Activated naive CD4-positive, alpha-beta T cell treated with anti-CD3 and anti-CD28 coated beads, Interleukin-2, amount 10 ng/mL, durations not matched to agents 7 days and 5 days (primary cell): ENCODE data around the gene MNX1.
A peak's percentile ranks its signal among the peaks of the same experiment; 100 is the strongest.

Experiments used
- CTCF ChIA-PET: fragments of 350-600 bp; sonication (Branson Sonifier 250); formaldehyde crosslinking; loops from one replicate; lab custom pipeline; 2021; ENCODE audit warnings: antibody characterized with exemption; lab: Charles Lee
- DNase-seq: peaks from one replicate; pipeline ENCODE4 v3.0.0-alpha.2; 2020
- H3K27ac Mint-ChIP-seq: one replicate; pipeline ENCODE4 v1.8.0; 2021; ENCODE audit warnings: mild to moderate bottlenecking, moderate library complexity, mixed read lengths
- H3K27me3 Mint-ChIP-seq: one replicate; pipeline ENCODE4 v1.8.0; 2021; ENCODE audit warnings: mild to moderate bottlenecking, mixed read lengths
- H3K36me3 Mint-ChIP-seq: one replicate; pipeline ENCODE4 v1.8.0; 2021; ENCODE audit warnings: mixed read lengths
- H3K4me1 Mint-ChIP-seq: one replicate; pipeline ENCODE4 v1.8.0; 2021; ENCODE audit warnings: mixed read lengths
- H3K4me3 Mint-ChIP-seq: one replicate; pipeline ENCODE4 v1.8.0; 2021; ENCODE audit warnings: mild to moderate bottlenecking, moderate library complexity, mixed read lengths
- H3K9me3 Mint-ChIP-seq: one replicate; pipeline ENCODE4 v1.8.0; 2021; ENCODE audit warnings: mixed read lengths

MNX1 gene

DNA sequence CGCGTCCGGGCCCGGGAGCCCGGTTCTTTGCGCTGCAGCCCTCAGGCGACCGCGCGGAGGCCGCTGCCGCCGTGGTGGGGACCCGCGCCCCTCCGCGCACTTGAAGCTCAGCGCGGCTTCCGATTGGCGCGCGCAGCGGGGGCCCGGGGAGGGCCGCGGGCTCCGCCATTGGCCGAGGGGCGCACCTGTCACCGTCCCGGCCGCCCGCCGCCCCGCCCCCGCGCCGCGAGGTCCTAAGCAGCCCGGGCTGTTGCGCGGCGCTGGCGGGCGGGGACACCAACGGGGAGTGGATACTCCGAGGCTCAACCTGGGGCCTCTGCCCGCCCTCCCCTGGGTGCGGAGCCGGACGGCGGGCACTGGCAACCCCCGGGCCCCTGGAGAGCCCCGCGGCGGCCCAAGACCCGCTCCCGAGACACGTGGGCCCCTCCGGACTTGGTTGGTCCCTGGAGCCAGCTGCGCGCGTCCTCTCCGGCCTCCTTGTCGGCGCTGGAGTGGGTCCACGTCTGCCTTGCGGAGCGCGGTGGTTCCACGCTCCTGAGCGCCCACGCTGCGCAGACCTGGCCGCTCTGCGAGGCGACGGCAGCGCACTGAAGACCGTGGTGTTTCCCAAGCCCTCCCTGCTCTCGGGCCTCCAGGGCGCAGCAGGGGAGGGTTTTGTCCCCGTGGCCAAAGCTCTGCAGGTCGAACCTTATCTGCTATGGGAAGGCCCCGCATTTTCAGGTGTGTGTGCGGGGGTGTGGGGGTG is at the start of gene MNX1:
MNX1 (minus strand) TSS at position 76 of the 745 bp plus-strand sequence. CDS start 313 bp downstream, outside the sequence.
- H3K9me3 Mint-ChIP-seq = no peaks in the 10 kb centered on the region
- H3K27me3 Mint-ChIP-seq = peaks cover 97% of the 10 kb centered on the region
- peaks cover 13% of the 10 kb centered on the region for H3K4me1 Mint-ChIP-seq
- peak within 1 kb of the TSS; percentile 60 for H3K4me3 Mint-ChIP-seq
- H3K27ac Mint-ChIP-seq = peak within 1 kb of the TSS; percentile 33
- CTCF ChIA-PET = no interaction called here
- no peaks in the 10 kb centered on the region for H3K36me3 Mint-ChIP-seq
- DNase-seq = peak; percentile 73

DNA sequence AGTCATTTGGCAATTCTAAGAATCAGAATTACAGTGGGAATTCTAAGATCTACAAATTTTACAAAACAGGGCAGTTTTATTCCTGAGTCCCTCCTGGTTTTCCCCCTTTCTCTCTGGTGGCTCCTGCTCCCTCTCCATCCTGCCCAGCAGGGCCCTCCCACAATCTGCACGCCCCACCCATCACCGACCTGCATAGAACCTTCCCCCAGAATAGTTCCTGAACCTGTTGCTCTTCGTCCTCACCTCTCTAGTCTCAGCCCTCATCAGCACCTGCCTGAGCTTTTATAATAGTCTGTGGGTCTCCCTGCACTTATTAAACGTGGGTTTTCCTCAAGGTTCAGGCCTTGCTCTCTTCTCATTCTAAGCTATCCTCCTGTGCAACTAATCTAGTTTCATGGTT is 49.1 kb upstream of the MNX1 start:
- Mint-ChIP-seq H3K4me3 (no peak overlapping the region), H3K27ac (no peak overlapping the region), H3K27me3 (peaks cover 19% of the 10 kb centered on the region), H3K9me3 (peaks cover 12% of the 10 kb centered on the region), H3K4me1 (no peaks in the 10 kb centered on the region), H3K36me3 (no peaks in the 10 kb centered on the region)
- no peak for DNase-seq
- CTCF ChIA-PET = no interaction called here

DNA sequence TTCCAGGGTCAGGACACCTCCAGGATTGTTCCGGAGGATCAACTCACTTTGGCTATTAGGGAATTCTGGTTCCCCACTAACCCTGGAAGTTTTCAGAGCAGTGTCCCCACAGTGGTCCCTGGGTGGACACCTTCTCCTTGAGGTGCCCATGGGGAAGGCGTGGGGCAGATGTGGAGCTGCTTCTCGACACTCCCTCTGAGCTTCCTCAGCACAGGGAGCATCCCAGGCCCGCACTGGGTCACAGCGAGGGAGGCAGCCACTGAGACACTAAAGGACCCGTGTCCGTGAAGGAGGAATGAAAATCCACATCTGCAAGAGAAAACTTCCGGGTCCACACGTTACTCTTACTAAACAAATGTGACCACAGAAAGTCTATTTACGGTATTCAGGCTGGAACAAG is 48.2 kb upstream of the MNX1 start:
- DNase-seq = no peak
- Mint-ChIP-seq H3K36me3 (no peaks in the 10 kb centered on the region), H3K9me3 (peaks cover 9% of the 10 kb centered on the region), H3K4me1 (no peaks in the 10 kb centered on the region), H3K27me3 (peaks cover 28% of the 10 kb centered on the region), H3K4me3 (no peak overlapping the region), H3K27ac (no peak overlapping the region)
- CTCF ChIA-PET = no interaction called here

DNA sequence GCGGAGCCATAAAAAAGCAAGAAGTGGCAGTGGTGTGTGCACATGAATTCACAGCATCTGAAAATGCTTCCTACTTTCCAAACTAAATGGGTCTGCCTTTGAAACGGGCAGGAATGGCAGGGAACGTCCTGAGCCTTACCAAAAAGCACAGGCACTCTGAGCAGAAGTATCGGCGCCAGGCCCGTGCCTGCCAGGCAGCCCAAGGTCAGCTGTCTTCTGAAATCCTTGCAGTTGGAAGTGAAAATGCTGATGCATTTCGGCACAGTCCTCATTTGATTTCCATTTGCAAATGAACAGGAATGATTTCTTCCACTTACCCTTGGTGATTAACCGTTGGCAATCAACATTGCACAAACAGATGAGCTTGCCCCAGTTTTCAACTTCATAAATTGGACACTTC is 47.6 kb upstream of the MNX1 start:
- Mint-ChIP-seq H3K36me3 (no peaks in the 10 kb centered on the region), H3K27me3 (peaks cover 31% of the 10 kb centered on the region)

DNA sequence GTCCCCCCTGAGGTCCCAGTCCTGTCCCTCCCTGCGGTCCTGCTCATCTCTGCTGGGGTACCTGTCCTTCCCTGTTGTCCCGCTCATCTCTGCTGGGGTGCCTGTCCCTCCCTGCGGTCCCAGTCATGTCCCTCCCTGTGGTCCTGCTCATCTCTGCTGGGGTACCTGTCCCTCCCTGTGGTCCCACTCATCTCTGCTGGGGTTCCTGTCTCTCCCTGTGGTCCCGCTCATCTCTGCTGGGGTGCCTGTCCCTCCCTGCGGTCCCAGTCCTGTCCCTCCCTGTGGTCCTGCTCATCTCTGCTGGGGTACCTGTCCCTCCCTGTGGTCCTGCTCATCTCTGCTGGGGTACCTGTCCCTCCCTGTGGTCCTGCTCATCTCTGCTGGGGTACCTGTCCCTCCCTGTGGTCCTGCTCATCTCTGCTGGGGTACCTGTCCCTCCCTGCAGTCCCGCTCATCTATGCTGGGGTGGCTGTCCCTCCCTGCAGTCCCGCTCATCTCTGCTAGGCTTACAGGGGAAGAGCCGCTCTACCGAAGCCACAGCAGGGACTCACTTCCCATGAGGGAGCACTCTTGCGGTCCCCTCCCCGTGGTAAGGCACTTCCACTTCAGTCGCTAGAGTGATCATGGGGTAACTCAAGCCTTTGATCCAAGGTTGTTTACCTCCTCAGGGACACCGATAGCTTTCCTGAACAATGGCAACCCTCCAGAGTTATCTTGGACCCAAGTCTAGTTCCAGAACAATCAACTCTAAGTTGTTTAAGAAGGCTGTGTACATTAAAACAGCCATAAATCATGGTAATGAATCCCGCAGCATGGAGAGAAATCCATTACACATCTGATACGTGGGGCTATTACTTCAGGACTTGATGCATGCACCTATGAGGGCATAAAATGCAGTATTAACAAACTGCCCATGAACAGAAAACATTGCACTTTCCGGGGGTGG is 46.8 kb upstream of the MNX1 start:
- CTCF ChIA-PET = no interaction called here
- Mint-ChIP-seq H3K4me1 (no peaks in the 10 kb centered on the region), H3K36me3 (no peaks in the 10 kb centered on the region), H3K27ac (no peak overlapping the region), H3K4me3 (no peak overlapping the region), H3K9me3 (peaks cover under 1% of the 10 kb centered on the region), H3K27me3 (peaks cover 31% of the 10 kb centered on the region)
- no peak for DNase-seq

More for the DNA sequence above, 47.6 kb upstream of the MNX1 start:
- no peak for DNase-seq
- Mint-ChIP-seq H3K4me3 (no peak overlapping the region), H3K27ac (no peak overlapping the region), H3K9me3 (peaks cover 7% of the 10 kb centered on the region), H3K4me1 (no peaks in the 10 kb centered on the region)
- CTCF ChIA-PET = no interaction called here

DNA sequence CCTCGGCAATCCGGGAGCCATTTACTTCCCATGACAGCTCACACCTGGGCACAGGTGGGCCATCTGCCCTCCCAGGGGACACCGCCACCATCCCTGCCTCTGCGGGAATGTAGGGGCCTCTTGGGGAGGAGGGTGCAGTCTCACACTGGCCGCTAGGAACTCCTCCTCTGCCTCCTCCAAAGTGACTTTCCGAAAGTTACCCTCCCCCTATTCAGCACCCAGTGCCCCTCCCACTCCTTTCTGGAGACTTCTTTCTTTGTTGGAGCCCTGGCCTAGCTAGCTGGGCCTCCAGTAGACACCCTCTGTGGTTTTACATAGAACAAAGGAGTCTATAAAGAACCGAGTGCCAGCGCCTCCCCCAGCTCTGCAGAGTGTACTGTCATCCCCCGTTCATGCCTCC is 45.8 kb upstream of the MNX1 start:
- H3K4me3 Mint-ChIP-seq = no peak overlapping the region
- H3K27ac Mint-ChIP-seq = no peak overlapping the region
- no peak for DNase-seq
- no peaks in the 10 kb centered on the region for H3K4me1 Mint-ChIP-seq
- CTCF ChIA-PET = no interaction called here
- H3K36me3 Mint-ChIP-seq = no peaks in the 10 kb centered on the region
- H3K27me3 Mint-ChIP-seq = peaks cover 26% of the 10 kb centered on the region
- H3K9me3 Mint-ChIP-seq = no peaks in the 10 kb centered on the region

DNA sequence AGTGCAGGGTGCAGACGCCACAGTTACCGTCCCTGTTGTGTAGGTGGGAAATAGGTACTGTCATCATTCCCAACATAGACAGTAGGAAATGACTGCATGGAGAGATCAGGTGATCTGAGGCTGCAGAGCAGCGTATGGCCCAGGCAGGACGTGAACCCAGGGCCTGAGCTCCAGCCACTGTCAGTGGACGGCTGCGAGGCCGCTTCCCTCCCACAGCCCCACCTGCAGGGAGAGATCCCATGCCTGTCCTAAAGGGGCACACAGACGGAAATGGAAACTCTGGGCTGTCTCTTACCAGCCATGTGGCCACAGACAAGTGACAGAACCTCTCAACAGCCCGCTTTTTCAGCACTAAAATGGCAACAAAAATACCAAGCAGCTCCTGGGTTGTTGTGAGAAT is 44.5 kb upstream of the MNX1 start:
- Mint-ChIP-seq H3K27ac (no peak overlapping the region), H3K9me3 (no peaks in the 10 kb centered on the region), H3K4me1 (no peaks in the 10 kb centered on the region), H3K27me3 (peaks cover 25% of the 10 kb centered on the region), H3K36me3 (no peaks in the 10 kb centered on the region), H3K4me3 (no peak overlapping the region)
- CTCF ChIA-PET = no interaction called here
- no peak for DNase-seq

DNA sequence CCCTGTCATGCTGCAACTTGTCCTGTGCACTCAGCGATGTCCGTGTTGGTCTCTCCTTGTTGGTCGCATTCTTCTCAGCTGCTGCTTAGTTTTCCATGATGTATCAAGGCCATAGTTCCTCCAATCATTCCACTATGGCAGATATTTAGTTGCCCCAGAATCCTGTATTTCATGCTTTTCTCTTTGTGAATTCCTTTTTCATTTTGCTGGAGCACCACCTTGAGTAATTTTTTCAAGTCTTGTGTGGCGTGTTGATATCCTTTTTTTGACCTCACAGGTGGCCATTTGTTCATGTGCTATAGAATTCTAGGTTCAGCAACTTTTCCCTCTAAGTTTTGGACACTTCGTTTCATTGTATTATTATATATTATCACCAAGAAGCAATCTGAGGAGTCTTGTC is 42.7 kb upstream of the MNX1 start:
- CTCF ChIA-PET = no interaction called here
- Mint-ChIP-seq H3K27ac (no peak overlapping the region), H3K27me3 (peaks cover 25% of the 10 kb centered on the region), H3K4me1 (no peaks in the 10 kb centered on the region), H3K4me3 (no peak overlapping the region), H3K9me3 (no peaks in the 10 kb centered on the region), H3K36me3 (no peaks in the 10 kb centered on the region)
- DNase-seq = no peak

DNA sequence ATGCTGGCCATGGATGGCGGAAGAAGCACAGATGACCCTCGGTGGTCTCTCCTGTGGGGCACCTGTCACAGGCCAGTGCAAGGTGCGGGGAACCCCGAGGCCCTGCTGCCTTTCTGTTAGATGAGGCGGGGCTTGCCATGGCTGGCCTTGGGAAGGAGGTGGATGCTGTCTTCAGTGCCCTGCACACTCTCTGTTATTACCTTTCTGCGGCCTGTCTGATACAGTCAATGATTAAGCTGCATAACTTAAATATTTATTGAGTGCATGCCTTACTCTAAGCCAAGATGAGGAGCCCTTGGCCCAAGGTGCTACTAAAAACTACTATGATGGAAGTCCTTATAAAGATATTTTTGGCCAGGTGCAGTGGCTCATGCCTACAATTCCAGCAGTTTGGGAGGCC is 36.7 kb upstream of the MNX1 start:
- Mint-ChIP-seq H3K36me3 (no peaks in the 10 kb centered on the region), H3K9me3 (no peaks in the 10 kb centered on the region), H3K4me3 (no peak overlapping the region), H3K27me3 (peaks cover 4% of the 10 kb centered on the region), H3K4me1 (no peaks in the 10 kb centered on the region), H3K27ac (no peak overlapping the region)
- CTCF ChIA-PET = interaction anchor here (0.6 kb wide), 1 partner anchor 230 kb away, joined by 3 read pairs; no protein-coding TSS in a partner anchor
- DNase-seq = no peak

DNA sequence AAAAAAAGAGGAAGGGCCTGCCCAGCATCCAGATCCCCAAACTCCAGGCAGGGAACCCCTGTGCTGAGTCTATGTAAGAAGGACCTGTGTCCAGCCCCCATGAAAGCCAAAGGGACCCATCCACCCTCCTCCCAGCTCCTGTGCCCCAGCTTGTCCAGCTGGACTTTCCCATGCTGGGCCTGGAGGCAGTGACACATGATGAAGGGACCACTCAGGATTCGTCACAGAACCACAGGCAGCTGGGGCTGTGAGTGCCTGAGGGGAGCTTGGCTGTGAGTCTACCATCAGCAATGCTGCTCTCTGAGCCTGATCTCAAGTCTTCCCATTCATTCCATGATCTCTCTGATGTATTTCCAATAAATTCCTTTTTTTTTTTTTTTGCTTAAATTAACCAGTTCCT is 36.2 kb upstream of the MNX1 start:
- Mint-ChIP-seq H3K27me3 (peaks cover 8% of the 10 kb centered on the region), H3K4me3 (no peak overlapping the region), H3K4me1 (no peaks in the 10 kb centered on the region), H3K9me3 (no peaks in the 10 kb centered on the region), H3K36me3 (no peaks in the 10 kb centered on the region), H3K27ac (no peak overlapping the region)
- CTCF ChIA-PET = interaction anchor here (0.6 kb wide), 1 partner anchor 229 kb away, joined by 3 read pairs; no protein-coding TSS in a partner anchor
- DNase-seq = no peak

DNA sequence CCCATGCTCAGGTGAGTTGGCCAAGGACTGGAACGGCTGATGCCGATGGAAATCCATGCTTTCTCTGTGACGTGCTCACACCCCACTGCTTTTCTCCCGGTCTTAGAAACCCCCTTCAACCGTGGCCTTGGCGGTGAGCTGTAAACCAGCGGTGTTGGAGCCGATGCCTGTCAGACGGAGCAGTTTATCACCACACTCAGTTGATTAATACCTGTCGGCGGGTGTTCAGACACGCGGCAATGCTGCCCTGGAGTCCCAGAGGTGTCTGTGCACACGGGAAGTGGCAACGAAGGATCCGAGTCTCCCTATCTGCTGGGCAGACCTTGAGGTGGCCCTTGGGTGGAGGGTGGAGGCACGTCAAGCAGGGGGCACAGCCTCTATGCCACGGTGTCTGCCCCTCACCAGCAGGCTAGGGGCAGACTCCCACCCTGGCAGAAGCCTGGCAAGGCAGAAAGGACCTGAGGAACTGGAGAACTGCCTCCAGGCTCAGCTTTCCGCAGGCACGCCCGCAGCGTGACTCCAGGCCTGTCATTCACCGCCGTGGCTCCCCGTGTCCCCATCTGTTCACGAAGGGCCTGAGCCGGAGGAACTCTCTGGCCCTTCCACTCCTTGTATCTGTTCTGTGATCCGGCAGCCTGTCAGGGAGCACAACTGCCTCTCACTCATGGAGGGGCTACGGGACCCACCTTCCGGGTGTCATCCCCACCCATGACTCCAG is 34.6 kb upstream of the MNX1 start:
- DNase-seq = no peak
- Mint-ChIP-seq H3K27me3 (peaks cover 8% of the 10 kb centered on the region), H3K27ac (no peak overlapping the region), H3K4me1 (no peaks in the 10 kb centered on the region), H3K9me3 (no peaks in the 10 kb centered on the region), H3K4me3 (no peak overlapping the region), H3K36me3 (no peaks in the 10 kb centered on the region)
- CTCF ChIA-PET = no interaction called here

DNA sequence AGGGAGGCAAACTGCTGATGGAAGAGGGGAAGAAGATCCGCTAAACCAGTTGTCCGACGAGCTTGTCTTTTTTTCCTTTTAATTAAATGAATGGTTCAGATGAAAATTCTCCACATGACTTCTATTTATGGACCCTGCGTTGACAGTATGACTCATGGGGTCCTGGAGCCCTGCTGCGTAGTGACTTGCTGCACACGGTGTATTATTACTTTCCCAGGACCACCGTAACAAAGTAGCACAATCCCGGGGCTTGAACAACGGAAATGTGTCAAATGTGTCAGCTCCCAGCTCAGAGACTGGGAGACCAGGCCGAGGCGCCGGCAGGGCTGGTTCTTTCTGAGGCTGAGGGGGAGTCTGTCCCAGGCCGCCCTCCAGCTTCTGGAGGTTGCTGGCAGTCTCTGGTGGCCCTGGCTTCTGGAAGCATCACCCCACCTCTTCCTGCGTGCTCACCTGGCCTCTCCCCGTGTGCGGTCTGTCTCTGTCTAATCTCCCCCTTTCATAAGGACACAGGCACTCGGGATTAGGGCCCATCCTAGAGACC is 33.8 kb upstream of the MNX1 start:
- H3K27ac Mint-ChIP-seq = no peak overlapping the region
- H3K4me1 Mint-ChIP-seq = no peaks in the 10 kb centered on the region
- H3K9me3 Mint-ChIP-seq = no peaks in the 10 kb centered on the region
- H3K4me3 Mint-ChIP-seq = no peak overlapping the region
- no peak for DNase-seq
- CTCF ChIA-PET = no interaction called here
- no peaks in the 10 kb centered on the region for H3K36me3 Mint-ChIP-seq
- H3K27me3 Mint-ChIP-seq = peaks cover 8% of the 10 kb centered on the region

DNA sequence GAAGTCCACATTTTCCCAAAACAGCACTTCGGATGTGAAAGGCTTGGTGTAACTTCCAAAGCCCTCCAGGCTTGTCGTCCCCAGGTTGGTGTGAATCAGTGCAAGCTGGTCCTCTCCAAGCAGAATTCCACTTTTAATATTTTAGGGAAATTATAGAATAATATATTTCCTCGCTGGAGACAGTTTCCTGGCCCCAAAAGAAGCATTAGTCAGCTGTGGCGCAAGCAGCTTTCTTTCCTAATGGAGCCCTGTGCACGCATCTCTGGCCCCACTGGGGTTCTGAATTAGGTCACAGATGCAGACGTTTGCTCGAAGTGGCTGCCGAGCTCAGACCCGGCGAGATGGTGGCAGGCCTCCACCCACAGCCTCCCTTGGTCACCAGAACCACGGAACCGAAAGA is 33.3 kb upstream of the MNX1 start:
- DNase-seq = no peak
- Mint-ChIP-seq H3K9me3 (no peaks in the 10 kb centered on the region), H3K4me1 (no peaks in the 10 kb centered on the region), H3K27ac (no peak overlapping the region), H3K36me3 (no peaks in the 10 kb centered on the region), H3K4me3 (no peak overlapping the region), H3K27me3 (peaks cover 8% of the 10 kb centered on the region)
- CTCF ChIA-PET = no interaction called here
